GM18520 (cell line): ENCODE results near the gene PHACTR3.

Source experiments
- ATAC-seq: cut with Tn5 transposase; IDR thresholded peaks from one replicate; pipeline ENCODE4 v1.9.1; 2021; ENCODE audit not compliant: unreplicated experiment

PHACTR3 gene

GRCh38 chr20:59588236-59588855 lies 16.0 kb upstream of the PHACTR3 start:
- no peak for ATAC-seq

DNA sequence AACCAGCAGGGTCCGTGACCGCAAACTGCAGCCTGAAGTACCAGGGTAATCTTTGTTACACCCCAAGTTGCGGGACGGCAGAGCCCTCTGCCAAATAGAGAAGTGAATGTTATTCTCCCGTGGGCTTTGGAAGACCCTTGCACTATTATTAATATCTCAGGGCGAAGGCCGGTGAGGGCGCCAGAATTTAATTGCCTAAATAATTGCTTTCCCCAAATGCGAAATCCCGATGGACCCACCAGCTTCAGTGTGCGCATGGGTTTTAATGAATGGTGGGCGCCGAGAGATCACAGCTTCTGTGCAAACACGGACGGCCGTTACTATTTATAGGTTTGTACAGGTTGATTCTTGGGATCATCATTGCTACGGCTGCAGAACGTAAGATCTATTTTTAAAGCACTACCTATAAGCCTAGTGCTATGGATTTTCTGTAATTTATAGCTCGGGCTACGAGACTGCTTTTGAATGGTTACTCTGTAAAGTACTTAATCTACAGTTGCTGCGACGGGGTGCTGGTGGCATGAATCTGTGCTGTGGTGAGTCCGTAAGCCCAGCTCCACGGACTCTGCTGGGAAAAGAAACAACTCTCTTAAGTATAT lies 15.2 kb upstream of the PHACTR3 start:
- no peak for ATAC-seq

DNA sequence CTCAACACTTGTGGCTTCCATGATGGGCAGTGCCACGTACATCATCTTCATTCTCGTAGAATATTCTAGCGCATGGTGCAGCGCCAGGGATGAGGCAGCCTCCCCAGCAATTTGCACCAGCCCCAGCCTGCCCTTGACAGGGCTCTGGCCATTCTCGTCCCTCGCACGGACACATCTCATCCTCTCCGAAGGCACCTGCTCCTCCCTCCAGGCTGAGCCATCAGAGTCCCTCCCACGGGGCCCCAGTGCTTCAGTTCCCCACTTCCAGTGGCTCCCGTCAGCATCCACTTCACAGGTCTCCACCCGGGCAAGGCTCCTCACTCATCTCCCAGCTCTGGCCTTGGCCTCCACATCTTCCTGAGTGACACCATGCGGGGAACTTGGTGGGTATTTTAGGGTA lies 13.3 kb upstream of the PHACTR3 start:
- ATAC-seq = no peak

GRCh38 chr20:59596690-59597089 lies 7.7 kb upstream of the PHACTR3 start:
- no peak for ATAC-seq

DNA sequence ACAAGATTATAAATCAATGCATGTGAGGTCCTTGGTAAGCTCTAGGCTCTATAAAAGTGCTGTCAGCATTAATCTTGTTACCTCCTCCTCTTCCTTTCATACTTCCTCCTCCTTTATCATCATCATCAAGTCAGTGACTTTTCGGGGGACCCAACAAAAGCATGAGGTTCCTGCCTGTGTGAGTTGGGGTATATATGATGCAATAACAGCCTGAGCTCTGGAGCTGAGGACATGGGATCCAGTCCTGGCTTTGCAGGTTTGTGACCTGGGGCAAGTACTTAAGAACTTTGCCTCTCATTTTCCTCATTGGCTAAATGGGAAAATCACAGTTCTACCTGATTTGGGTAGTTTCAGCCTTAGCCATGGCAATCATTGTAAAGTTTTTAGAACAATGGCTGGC lies 7.1 kb upstream of the PHACTR3 start:
- no peak for ATAC-seq

- no peak for ATAC-seq
These were observed 5.6 kb upstream of the PHACTR3 start for GRCh38 chr20:59598625-59599310.

GRCh38 chr20:59599941-59600340 lies 4.4 kb upstream of the PHACTR3 start:
- ATAC-seq = no peak

- ATAC-seq = no peak
These were observed 3.9 kb upstream of the PHACTR3 start for GRCh38 chr20:59600472-59600871.

- no peak for ATAC-seq
These were observed 1.7 kb upstream of the PHACTR3 start for GRCh38 chr20:59602546-59603080.

DNA sequence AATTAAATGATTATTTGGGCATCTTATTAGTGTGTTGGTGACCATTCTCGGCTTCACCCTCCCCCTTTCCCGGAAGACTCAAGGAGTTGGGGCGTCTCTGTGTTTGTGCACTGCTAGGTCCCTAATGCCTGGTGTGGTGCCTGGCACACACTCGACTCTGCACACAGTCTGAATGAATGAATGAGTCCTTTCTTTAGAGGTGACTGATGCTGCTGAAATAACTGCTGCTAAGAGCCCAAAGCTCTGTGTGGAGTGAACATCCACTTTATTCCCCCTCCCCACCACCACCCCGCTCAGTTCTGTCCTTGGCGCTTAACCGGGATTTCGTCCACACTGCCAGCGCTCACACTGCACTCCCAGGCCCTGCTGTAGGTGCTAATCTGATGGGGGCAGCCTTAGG lies 1.2 kb upstream of the PHACTR3 start:
- no peak for ATAC-seq

DNA sequence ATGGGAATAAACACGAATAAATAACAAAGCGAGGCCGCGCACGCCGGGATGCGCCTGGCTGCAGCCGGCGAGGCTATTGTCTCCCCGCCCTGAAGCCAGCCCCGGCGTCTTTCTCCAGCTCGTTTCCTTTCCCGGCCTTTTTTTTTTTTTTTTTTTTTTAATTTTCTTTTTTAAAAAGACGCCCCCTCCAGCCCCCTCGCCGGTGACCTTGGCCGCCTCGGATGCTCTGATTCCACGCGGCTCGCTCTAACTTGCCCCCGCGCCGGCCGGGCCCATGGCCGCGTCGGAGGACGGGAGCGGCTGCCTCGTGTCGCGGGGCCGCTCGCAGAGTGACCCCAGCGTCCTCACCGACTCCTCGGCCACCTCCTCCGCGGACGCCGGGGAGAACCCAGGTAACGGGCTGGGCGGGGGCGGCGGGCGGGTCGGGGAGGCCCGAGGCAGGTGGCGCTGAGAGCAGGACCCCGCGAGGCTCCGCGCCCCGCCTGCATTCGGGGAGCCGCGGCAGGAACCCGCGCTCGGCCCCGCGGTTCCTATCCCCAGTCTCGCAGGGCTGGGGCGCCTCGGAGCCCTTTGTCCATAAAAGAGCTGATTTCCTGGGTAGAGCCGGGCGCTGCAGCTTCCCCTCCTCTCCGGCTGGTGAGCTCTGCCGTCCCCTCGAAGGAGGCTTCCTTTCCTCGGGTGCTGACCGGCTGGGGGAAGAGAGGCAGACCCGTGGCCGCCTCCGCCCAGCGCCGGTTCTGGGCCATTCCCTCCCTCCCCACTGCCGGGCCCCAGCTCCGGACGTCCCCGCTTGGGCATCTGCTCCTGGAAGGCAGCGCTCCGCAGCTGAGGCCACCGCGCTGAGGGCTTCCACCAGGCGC lies 631 bp downstream of the PHACTR3 start:
- ATAC-seq = no peak

DNA sequence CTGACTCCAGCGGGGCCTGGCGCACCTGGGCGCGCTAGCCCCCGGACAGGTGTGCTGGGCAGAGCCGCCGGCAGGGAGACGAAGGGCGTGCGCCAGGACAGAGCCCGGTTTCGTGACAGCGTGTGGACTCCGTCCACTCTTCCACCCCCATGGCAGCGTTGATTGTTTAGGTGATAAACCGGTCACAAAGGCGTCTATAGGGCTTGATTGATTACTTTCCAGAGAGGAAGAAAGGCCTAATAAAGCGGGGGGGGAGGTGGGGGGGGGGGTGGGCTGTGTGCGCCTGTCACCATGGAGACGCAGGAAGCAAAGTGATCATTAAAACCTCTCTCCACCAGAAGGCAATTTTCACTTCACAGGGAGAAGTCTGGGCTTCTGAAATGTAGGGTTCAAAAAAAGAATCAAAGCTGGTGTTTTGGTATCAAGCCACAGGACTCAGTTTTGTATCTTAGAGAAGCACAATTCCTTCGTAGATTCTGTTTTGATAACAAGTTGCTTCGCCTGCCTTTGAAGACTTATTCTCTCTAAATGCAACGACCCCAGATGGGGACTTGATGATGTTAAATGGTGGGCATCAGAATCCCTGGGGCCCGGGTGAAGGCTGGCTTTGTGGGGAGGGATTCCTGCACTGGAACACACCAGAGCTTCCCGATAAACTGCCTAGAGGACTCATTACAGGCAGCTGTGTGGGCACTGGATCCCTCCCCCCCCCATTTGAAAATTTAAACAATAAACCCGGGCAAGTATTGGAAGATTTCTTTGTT lies 1.4 kb downstream of the PHACTR3 start:
- ATAC-seq = no peak

- ATAC-seq = no peak
These were observed 2.2 kb downstream of the PHACTR3 start for GRCh38 chr20:59606566-59606965.

GRCh38 chr20:59608396-59608795 lies 4.1 kb downstream of the PHACTR3 start:
- ATAC-seq = no peak

DNA sequence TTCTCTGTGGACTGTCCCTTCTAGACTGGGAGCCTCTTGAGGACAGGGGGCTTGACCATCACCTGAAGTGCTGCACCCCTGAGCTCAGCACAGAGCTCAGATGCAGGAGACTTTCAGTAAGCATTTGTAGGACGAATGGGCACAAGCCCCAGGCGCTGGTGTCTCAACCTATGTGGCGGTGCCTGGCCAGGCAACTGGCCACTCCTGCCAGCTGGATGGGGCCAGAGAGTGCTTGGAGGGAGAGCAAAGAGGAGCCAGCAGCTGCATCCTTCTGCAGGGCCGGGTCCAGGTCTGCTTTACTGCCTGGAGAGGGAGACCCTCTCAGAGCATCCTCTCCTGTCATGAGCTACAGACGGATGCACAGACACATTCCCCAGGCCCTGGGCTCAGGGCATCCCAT lies 4.5 kb downstream of the PHACTR3 start:
- ATAC-seq = no peak

- no peak for ATAC-seq
These were observed 6.9 kb downstream of the PHACTR3 start for GRCh38 chr20:59611286-59611685.

DNA sequence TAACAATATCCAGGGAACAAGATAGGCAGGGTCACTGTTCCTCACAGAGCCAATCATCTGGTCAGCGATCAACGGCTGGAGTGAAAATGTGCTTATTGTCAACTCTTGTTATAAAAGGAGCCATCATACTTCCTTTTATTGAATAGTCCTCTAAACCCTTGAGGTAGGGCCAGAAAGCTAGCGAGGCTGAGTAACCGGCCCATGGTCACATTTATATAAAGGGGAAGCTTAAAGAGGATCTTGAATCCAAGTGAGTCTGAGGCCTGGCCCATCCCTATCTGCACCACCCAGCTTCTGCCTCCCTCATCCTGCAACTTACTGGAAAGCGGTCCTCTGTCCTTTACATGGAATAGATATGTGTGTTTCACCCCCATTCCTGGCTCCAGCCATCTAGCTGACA lies 9.5 kb downstream of the PHACTR3 start:
- ATAC-seq = no peak

GRCh38 chr20:59614714-59615113 lies 10.4 kb downstream of the PHACTR3 start:
- no peak for ATAC-seq

GRCh38 chr20:59616306-59616705 lies 12.0 kb downstream of the PHACTR3 start:
- no peak for ATAC-seq

DNA sequence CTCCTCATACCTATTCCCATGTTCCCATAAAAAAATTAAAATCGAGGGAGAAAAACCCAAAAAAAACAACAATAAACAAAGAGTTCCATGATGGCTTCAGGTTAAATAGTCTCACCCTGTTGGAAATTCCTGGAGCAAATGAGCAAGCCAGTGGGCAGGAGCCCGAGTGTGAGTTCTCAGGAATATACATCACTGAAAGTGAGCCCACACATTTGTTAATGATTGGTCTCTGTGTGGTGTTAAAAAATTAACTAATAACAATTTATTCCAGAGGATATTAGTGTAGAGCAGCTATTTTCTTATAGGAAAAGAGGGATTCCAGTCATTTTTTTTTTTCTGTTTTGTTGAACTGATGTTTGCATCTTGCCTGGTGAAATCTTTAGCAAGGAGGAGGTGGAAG lies 12.9 kb downstream of the PHACTR3 start:
- ATAC-seq = no peak

- no peak for ATAC-seq
These were observed 13.8 kb downstream of the PHACTR3 start for GRCh38 chr20:59618131-59618530.
